ENCODE results near the gene ABCB11. TPM values are rescaled to one million over a fixed set of nuclear protein-coding genes. Genes with fewer than 3 reads are reported as not detected.

ABCB11 gene
- total RNA-seq, 1 experiment from 2014 or later, result not detected

DNA sequence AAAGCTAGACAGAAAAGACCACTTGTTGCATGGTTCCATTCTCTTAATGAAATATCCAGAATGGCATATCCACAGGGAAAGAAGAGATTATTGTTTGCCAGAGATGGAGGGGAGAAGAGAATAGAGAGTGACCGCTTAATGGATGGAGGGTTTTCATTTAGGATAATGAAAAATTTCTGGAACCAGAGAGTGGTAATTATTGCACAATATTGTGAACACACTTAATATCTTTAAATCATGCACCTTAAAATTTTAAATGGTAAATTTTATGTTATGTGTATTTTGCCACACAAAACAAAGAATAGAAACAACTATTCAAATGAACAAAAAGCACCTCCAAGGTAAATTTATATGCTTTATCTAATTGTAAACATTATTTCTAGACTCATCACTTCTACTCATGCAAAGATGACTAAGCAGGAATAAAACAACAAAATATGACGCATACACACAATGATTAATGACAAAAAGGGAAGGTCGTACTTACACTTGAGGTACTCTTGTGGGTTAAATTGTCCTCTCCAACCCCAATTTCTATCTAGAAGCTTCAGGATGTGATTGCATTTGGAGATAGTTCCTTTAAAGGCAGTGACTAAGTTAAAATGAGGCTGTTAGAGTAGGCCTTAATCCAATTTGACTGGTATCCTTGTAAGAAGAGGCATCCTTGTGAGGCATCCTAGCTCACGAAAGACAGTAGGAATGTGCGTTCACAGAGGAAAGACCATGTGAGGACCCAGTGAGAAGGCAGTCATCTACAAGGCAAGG, 19.5 kb upstream of the ABCB11 start:
- ChIA-PET CTCF (no interaction called here), POLR2A (ENCODE audit: unreplicated experiment) (no interaction called here)
- DNase-seq, result peak in 1 of 2 experiments; percentile 57
- intact Hi-C loops (cut with micrococcal nuclease; ENCODE audit: unreplicated experiment), result no loop called here
- TF ChIP-seq, protein P1, sequence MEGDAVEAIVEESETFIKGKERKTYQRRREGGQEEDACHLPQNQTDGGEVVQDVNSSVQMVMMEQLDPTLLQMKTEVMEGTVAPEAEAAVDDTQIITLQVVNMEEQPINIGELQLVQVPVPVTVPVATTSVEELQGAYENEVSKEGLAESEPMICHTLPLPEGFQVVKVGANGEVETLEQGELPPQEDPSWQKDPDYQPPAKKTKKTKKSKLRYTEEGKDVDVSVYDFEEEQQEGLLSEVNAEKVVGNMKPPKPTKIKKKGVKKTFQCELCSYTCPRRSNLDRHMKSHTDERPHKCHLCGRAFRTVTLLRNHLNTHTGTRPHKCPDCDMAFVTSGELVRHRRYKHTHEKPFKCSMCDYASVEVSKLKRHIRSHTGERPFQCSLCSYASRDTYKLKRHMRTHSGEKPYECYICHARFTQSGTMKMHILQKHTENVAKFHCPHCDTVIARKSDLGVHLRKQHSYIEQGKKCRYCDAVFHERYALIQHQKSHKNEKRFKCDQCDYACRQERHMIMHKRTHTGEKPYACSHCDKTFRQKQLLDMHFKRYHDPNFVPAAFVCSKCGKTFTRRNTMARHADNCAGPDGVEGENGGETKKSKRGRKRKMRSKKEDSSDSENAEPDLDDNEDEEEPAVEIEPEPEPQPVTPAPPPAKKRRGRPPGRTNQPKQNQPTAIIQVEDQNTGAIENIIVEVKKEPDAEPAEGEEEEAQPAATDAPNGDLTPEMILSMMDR (conservative IDR thresholded peaks at IDR 0.05), result no peak
- Histone ChIP-seq H3K4me2 (no peak overlapping the region), H3K27ac (peak overlapping the region; percentile 61), H3K9me3 (ENCODE audit: insufficient read depth, low read depth) (peaks cover 10% of the 10 kb centered on the region; the same call in 1 of the 2 replicates), H3K9me2 (ENCODE audit: insufficient read depth) (no peaks in the 10 kb centered on the region), H4K20me1 (ENCODE audit: insufficient read depth) (no peaks in the 10 kb centered on the region), H3K79me2 (ENCODE audit: low read depth) (no peaks in the 10 kb centered on the region), H2AFZ (no peak overlapping the region), H3K4me3 (no peak overlapping the region), H3F3A (ENCODE audit: insufficient read depth, low read depth) (no peaks in the 10 kb centered on the region), H3K27me3 (ENCODE audit: insufficient read depth, low read depth) (no peaks in the 10 kb centered on the region), H3K36me3 (ENCODE audit: low read depth) (no peaks in the 10 kb centered on the region), H3K4me1 (replicated peaks; ENCODE audit: insufficient read depth) (0 out of 2 replicates have a peak, but pooled peaks cover 11% of the 10 kb centered on the region)
- BruUV-seq (replicated peaks), result no TSS peak

DNA sequence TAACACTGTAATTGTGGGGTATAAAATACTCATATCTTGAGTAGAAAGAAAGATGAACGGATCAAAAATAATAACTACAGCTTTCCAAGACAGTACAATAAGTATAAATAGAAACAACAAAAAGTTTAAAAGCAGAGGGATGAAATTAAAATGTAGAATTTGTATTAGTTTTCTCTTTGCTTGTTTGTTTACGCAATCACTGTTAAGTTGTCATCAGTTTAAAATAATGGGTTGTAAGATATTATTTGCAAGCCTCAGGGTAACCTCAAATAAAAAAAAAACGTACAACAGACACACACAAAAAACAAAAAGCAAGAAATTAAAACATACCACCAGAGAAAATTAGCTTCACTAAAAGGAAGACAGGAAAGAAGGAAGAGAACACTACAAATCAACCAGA, 18.0 kb upstream of the ABCB11 start:
- Histone ChIP-seq H3F3A (ENCODE audit: insufficient read depth, low read depth) (no peaks in the 10 kb centered on the region), H3K27ac (no peak overlapping the region), H3K4me1 (replicated peaks; ENCODE audit: insufficient read depth) (0 out of 2 replicates have a peak, but pooled peaks cover 11% of the 10 kb centered on the region), H3K9me2 (ENCODE audit: insufficient read depth) (no peaks in the 10 kb centered on the region), H3K9me3 (ENCODE audit: insufficient read depth, low read depth) (0 out of 2 replicates have a peak, but pooled peaks cover 7% of the 10 kb centered on the region), H3K27me3 (ENCODE audit: insufficient read depth, low read depth) (no peaks in the 10 kb centered on the region), H4K20me1 (ENCODE audit: insufficient read depth) (no peaks in the 10 kb centered on the region), H3K79me2 (ENCODE audit: low read depth) (no peaks in the 10 kb centered on the region), H3K4me2 (no peak overlapping the region), H3K4me3 (no peak overlapping the region), H3K36me3 (ENCODE audit: low read depth) (no peaks in the 10 kb centered on the region), H2AFZ (no peak overlapping the region)
- intact Hi-C loops (cut with micrococcal nuclease; ENCODE audit: unreplicated experiment), result no loop called here
- ChIA-PET POLR2A (ENCODE audit: unreplicated experiment) (no interaction called here), CTCF (no interaction called here)
- DNase-seq, result no peak
- TF ChIP-seq, protein P1 (conservative IDR thresholded peaks at IDR 0.05), result no peak
- TF ChIP-seq EZH2 (IDR thresholded peaks at IDR 0.05; ENCODE audit: low read depth), result no peak
- BruUV-seq (replicated peaks), result no TSS peak

DNA sequence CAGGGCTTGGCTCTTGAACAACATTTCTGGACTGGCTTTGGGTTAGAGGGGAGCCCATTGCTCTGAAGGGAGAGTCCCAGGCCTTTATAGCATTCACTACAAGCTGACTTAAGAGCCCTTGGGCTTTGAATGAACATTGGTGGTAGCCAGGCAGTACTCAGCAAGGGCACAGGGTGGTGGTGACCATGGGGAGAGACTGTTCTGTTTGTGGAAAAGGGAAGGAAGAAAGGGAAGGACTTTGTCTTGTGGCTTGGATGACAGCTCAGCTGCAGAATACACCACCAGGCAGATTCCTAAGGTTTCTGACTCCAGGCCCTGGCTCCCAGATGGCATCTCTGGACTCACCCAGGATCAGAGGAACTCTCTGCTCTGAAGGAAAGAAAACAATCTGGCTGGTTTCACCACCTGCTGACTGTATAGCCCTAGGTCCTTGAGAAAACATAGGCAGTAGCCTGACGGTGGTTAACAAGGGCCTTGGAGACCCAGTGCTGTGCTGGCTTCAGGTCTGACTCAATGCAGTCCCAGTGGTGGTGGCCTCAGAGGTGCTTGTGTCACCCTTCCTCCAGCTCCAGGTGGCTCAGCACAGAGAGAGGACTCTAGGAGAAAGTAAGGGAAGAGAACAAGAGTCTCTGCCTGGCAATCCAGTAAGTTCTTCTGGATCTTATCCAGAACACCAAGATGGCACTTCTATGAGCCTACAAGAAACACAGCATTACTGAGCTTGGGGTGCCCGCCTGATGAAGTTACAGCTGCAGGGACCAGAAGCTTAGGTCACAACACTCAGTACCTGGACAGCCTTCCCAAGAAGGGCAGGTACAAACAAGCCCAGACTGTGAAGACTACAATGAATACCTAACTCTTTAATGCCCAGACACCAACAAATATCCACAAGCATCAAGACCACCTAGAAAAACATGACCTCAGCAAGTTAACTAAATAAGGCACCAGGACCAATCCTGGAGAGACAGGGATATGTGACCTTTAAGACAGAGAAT, 16.4 kb upstream of the ABCB11 start:
- no peaks in the 10 kb centered on the region for H3K27me3 ChIP-seq (ENCODE audit: insufficient read depth, low read depth)
- no peaks in the 10 kb centered on the region for H3F3A ChIP-seq (ENCODE audit: insufficient read depth, low read depth)
- 0 out of 2 replicates have a peak overlapping the region, but pooled peaks have one; percentile 19 for H3K27ac ChIP-seq
- H3K9me2 ChIP-seq (ENCODE audit: insufficient read depth), result no peaks in the 10 kb centered on the region
- peaks cover 10% of the 10 kb centered on the region; the same call in 1 of the 2 replicates for H3K9me3 ChIP-seq (ENCODE audit: insufficient read depth, low read depth)
- intact Hi-C loops (cut with micrococcal nuclease; ENCODE audit: unreplicated experiment), result no loop called here
- no peak for TF ChIP-seq EZH2 (IDR thresholded peaks at IDR 0.05; ENCODE audit: low read depth)
- TF ChIP-seq, protein P1 (conservative IDR thresholded peaks at IDR 0.05), result no peak
- DNase-seq, result no peak
- H3K79me2 ChIP-seq (ENCODE audit: low read depth), result no peaks in the 10 kb centered on the region
- H3K4me2 ChIP-seq, result no peak overlapping the region
- H3K4me1 ChIP-seq (replicated peaks; ENCODE audit: insufficient read depth), result 0 out of 2 replicates have a peak, but pooled peaks cover 11% of the 10 kb centered on the region
- no peaks in the 10 kb centered on the region for H3K36me3 ChIP-seq (ENCODE audit: low read depth)
- POLR2A ChIA-PET (ENCODE audit: unreplicated experiment), result no interaction called here
- CTCF ChIA-PET, result no interaction called here
- no peak overlapping the region for H2AFZ ChIP-seq
- no TSS peak for BruUV-seq (replicated peaks)
- H3K4me3 ChIP-seq, result no peak overlapping the region
- no peaks in the 10 kb centered on the region for H4K20me1 ChIP-seq (ENCODE audit: insufficient read depth)
